Measurements from ENCODE around the gene SLIT3.

DNA sequence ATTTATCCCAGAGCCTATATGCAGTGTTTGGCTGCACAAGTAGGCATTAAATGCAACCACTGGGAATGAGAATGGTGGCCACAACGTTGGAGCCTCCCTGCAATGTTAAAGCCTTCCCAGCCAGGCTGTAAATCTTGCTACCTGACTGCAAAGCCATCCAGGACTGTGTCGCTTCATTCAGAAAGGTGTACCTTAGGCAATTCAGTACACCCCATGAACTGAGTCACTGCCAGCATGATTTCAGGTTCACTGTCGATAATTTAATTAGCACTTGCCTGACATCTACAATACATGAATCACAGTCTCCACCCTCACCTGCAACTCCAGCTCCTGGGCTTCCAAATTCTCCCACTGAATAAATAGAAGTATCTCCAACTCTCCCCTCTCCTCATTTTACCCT is 108.4 kb downstream of the SLIT3 start:
- TF ChIP-seq SP1 (IDR thresholded peaks at IDR 0.05) (no peak), BHLHE40 (IDR thresholded peaks at IDR 0.05; ENCODE audit: borderline replicate concordance) (no peak), TARDBP (IDR thresholded peaks at IDR 0.05) (no peak), CTBP1 (IDR thresholded peaks at IDR 0.05; ENCODE audit: borderline replicate concordance) (no peak), SUZ12 (IDR thresholded peaks at IDR 0.05) (no peak), ELF4 (IDR thresholded peaks at IDR 0.05) (no peak), HDGF (IDR thresholded peaks at IDR 0.05; ENCODE audit: borderline replicate concordance) (no peak), NFRKB (IDR thresholded peaks at IDR 0.05) (no peak), FOXM1 (IDR thresholded peaks at IDR 0.05; ENCODE audit: borderline replicate concordance) (no peak), LEF1 (IDR thresholded peaks at IDR 0.05; ENCODE audit: borderline replicate concordance) (no peak), L3MBTL2 (conservative IDR thresholded peaks at IDR 0.05) (no peak), ARNT (IDR thresholded peaks at IDR 0.05) (no peak), FOXA1 (IDR thresholded peaks at IDR 0.05) (no peak)
- TF ChIP-seq, protein P1, sequence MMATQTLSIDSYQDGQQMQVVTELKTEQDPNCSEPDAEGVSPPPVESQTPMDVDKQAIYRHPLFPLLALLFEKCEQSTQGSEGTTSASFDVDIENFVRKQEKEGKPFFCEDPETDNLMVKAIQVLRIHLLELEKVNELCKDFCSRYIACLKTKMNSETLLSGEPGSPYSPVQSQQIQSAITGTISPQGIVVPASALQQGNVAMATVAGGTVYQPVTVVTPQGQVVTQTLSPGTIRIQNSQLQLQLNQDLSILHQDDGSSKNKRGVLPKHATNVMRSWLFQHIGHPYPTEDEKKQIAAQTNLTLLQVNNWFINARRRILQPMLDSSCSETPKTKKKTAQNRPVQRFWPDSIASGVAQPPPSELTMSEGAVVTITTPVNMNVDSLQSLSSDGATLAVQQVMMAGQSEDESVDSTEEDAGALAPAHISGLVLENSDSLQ (IDR thresholded peaks at IDR 0.05), result no peak
